Measurements from ENCODE around the gene AMBRA1. TPM values are rescaled to one million over a fixed set of nuclear protein-coding genes. Genes with fewer than 3 reads are reported as not detected.

The AMBRA1 gene
- total and polyA plus RNA-seq, 2 experiments from 2014 or later = 10.5 to 52.7 TPM

- Histone ChIP-seq H3K9me3 (ENCODE audit: low read depth) (no peaks in the 10 kb centered on the region), H3K4me1 (ENCODE audit: low read depth) (peaks cover 22% of the 10 kb centered on the region), H3K27ac (no peak overlapping the region), H3K4me3 (no peak overlapping the region), H3K36me3 (peaks cover 4% of the 10 kb centered on the region), H3K27me3 (peaks cover 16% of the 10 kb centered on the region)
- no peak for TF ChIP-seq CTCF (IDR thresholded peaks at IDR 0.05; ENCODE audit: low read depth, low read length)
- no peak for DNase-seq (ENCODE audit: low read depth in 1 of 2, low spot score in 1 of 2)
Observed at GRCh38 chr11:46386005-46386578, 207.7 kb downstream of the AMBRA1 start.

- Histone ChIP-seq H3K4me1 (ENCODE audit: low read depth) (peaks cover 22% of the 10 kb centered on the region), H3K9me3 (ENCODE audit: low read depth) (no peaks in the 10 kb centered on the region), H3K27me3 (peaks cover 9% of the 10 kb centered on the region), H3K36me3 (peaks cover 4% of the 10 kb centered on the region), H3K4me3 (no peak overlapping the region), H3K27ac (no peak overlapping the region)
- no peak for DNase-seq (ENCODE audit: low read depth in 1 of 2, low spot score in 1 of 2)
- no peak for TF ChIP-seq CTCF (IDR thresholded peaks at IDR 0.05; ENCODE audit: low read depth, low read length)
Observed at GRCh38 chr11:46385169-46386004, 208.4 kb downstream of the AMBRA1 start.

GRCh38 chr11:46383974-46384701 is 209.7 kb downstream of the AMBRA1 start:
- no peaks in the 10 kb centered on the region for H3K27me3 ChIP-seq
- no peak overlapping the region for H3K27ac ChIP-seq
- peaks cover 4% of the 10 kb centered on the region for H3K36me3 ChIP-seq
- no peak for TF ChIP-seq CTCF (IDR thresholded peaks at IDR 0.05; ENCODE audit: low read depth, low read length)
- no peaks in the 10 kb centered on the region for H3K9me3 ChIP-seq (ENCODE audit: low read depth)
- DNase-seq (ENCODE audit: low read depth in 1 of 2, low spot score in 1 of 2) = no peak
- H3K4me1 ChIP-seq (ENCODE audit: low read depth) = peaks cover 21% of the 10 kb centered on the region
- no peak overlapping the region for H3K4me3 ChIP-seq

GRCh38 chr11:46383404-46383758 is 210.4 kb downstream of the AMBRA1 start:
- no peak for DNase-seq (ENCODE audit: low read depth in 1 of 2, low spot score in 1 of 2)
- no peak overlapping the region for H3K4me3 ChIP-seq
- no peak overlapping the region for H3K27ac ChIP-seq
- H3K4me1 ChIP-seq (ENCODE audit: low read depth) = peaks cover 19% of the 10 kb centered on the region
- H3K9me3 ChIP-seq (ENCODE audit: low read depth) = no peaks in the 10 kb centered on the region
- no peak for TF ChIP-seq CTCF (IDR thresholded peaks at IDR 0.05; ENCODE audit: low read depth, low read length)
- no peaks in the 10 kb centered on the region for H3K27me3 ChIP-seq
- peaks cover 4% of the 10 kb centered on the region for H3K36me3 ChIP-seq

GRCh38 chr11:46382646-46383403 is 211.0 kb downstream of the AMBRA1 start:
- H3K4me3 ChIP-seq = peak overlapping the region; percentile 63
- H3K27ac ChIP-seq = peak overlapping the region; percentile 98
- H3K27me3 ChIP-seq = no peaks in the 10 kb centered on the region
- peaks cover 13% of the 10 kb centered on the region for H3K4me1 ChIP-seq (ENCODE audit: low read depth)
- peak; percentile 69 for TF ChIP-seq CTCF (IDR thresholded peaks at IDR 0.05; ENCODE audit: low read depth, low read length)
- H3K36me3 ChIP-seq = peaks cover 4% of the 10 kb centered on the region
- DNase-seq (ENCODE audit: low read depth in 1 of 2, low spot score in 1 of 2) = peak; percentile 69 to 70
- H3K9me3 ChIP-seq (ENCODE audit: low read depth) = no peaks in the 10 kb centered on the region

All from cardiac muscle cell (in vitro differentiated cells and primary cell).